OCI-LY7 (cell line): Measurements from ENCODE around the gene RNF40.
"Not testable (repeated sequence)": the region's sequence is repeated elsewhere in the genome, so short reads cannot be mapped to it uniquely, and the experiment has no call there.

Source experiments
- EZH2phosphoT487 ChIP-seq: fragments of 200-600 bp; sonication (generic); IDR thresholded peaks from 2 replicates; pipeline ENCODE4 v1.6.1; 2018; ENCODE audit warnings: low read depth, borderline replicate concordance, mild to moderate bottlenecking, mixed run types, antibody characterized with exemption, low read length, moderate library complexity, mixed read lengths
- TF ChIP-seq, protein P1 (sequence below): fragments of 200-600 bp; sonication (generic); conservative IDR thresholded peaks from 2 replicates; pipeline ENCODE4 v1.5.1; 2014; ENCODE audit warnings: mild to moderate bottlenecking, antibody characterized with exemption, low read length, moderate library complexity, mixed read lengths

DNA sequence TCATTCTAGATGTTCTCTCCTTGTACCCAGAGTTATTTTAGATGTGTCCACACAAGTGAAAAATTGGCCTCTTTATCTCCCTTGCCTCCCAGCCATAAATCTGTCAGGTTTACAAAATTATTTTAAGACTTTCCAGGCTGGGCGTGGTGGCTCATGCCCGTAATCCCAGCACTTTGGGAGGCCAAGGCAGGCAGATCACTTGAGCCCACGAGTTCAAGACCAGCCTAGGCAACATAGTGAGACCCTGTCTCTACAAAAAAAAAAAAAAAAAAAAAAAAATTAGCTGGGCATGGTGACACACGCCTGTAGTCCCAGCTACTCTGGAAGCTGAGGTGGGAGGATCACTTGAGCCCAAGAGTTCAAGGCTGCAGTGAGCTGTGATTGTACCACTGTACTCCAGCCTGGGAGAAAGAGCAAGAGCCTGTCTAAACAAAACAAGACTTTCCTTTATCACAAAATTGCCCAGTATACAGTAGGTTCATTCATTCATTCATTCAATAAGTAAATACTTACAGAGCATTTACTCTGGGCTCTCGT lies 46.8 kb downstream of the RNF40 start:
- TF ChIP-seq, protein P1, sequence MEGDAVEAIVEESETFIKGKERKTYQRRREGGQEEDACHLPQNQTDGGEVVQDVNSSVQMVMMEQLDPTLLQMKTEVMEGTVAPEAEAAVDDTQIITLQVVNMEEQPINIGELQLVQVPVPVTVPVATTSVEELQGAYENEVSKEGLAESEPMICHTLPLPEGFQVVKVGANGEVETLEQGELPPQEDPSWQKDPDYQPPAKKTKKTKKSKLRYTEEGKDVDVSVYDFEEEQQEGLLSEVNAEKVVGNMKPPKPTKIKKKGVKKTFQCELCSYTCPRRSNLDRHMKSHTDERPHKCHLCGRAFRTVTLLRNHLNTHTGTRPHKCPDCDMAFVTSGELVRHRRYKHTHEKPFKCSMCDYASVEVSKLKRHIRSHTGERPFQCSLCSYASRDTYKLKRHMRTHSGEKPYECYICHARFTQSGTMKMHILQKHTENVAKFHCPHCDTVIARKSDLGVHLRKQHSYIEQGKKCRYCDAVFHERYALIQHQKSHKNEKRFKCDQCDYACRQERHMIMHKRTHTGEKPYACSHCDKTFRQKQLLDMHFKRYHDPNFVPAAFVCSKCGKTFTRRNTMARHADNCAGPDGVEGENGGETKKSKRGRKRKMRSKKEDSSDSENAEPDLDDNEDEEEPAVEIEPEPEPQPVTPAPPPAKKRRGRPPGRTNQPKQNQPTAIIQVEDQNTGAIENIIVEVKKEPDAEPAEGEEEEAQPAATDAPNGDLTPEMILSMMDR = not testable (repeated sequence)
- not testable (repeated sequence) for TF ChIP-seq EZH2phosphoT487
